Ascending aorta (tissue), 2 donors: ENCODE data around the gene PEX11G. TPM values are rescaled to one million over a fixed set of nuclear protein-coding genes. Genes with fewer than 3 reads are reported as not detected.

ENCODE experiments used
- DNase-seq, 2 donors: peaks; one replicate each; pipeline ENCODE4 v3.0.0-alpha.2; 2019; ENCODE audit warnings: low spot score in 2 of 2
- H3K27ac ChIP-seq, 2 donors: fragments of 200-600 bp; sonication (generic); one replicate each; pipeline ENCODE4 v1.5.1; 2016 to 2017; ENCODE audit warnings: mild to moderate bottlenecking in 1 of 2
- H3K27me3 ChIP-seq: fragments of 200-600 bp; sonication (generic); one replicate; pipeline ENCODE4 v1.5.1; 2017
- H3K36me3 ChIP-seq, 2 donors: fragments of 200-600 bp; sonication (generic); one replicate each; pipeline ENCODE4 v1.5.1; 2016
- H3K4me1 ChIP-seq, 2 donors: fragments of 200-600 bp; sonication (generic); one replicate each; pipeline ENCODE4 v1.5.1; 2016 to 2017; ENCODE audit warnings: mild to moderate bottlenecking in 1 of 2
- H3K4me3 ChIP-seq, 2 donors: fragments of 200-600 bp; sonication (generic); one replicate each; pipeline ENCODE4 v1.5.1; 2016 to 2017; ENCODE audit warnings: mild to moderate bottlenecking in 1 of 2
- H3K9me3 ChIP-seq, 2 donors: fragments of 200-600 bp; sonication (generic); one replicate each; pipeline ENCODE4 v1.5.1; 2016
- CTCF ChIP-seq, 3 experiments: fragments of 200-600 bp in 2 of 3; fragments of 450-650 bp in 1 of 3; sonication (generic) in 2 of 3; IDR thresholded peaks; one replicate each; pipeline ENCODE4 v1.5.1; 2016 to 2019; ENCODE audit warnings: antibody characterized with exemption in 3 of 3, mild to moderate bottlenecking in 1 of 3, moderate library complexity in 1 of 3
- intact Hi-C: fragments of 100-400 bp; cut with DNase I; formaldehyde crosslinking; loops from one replicate; pipeline ENCODE4 v1.15.1; 2023
- total RNA-seq: library from RNA; depleted of rRNA; stranded (reverse); fragments of >200 nt; gene quantifications from one replicate; pipeline ENCODE4 v1.1.0, GENCODE V29; 2016

The PEX11G gene
- total RNA-seq, 1 donor from 2014 or later: not detected

GRCh38 chr19:7533925-7534480, 45.2 kb upstream of the PEX11G start:
- H3K9me3 ChIP-seq: no peaks in the 10 kb centered on the region
- peak overlapping the region; percentile 92 to 93 for H3K27ac ChIP-seq
- no peaks in the 10 kb centered on the region for H3K27me3 ChIP-seq
- intact Hi-C loops: loop anchor here (1.0 kb wide), 3 partner anchors 19 to 139 kb away; partner anchors contain the start of gene PEX11G
- peak in 1 of 2 donors; percentile 93 for DNase-seq
- peaks cover 29 to 32% of the 10 kb centered on the region in 2 donors for H3K36me3 ChIP-seq
- peak overlapping the region; percentile 82 to 89 for H3K4me3 ChIP-seq
- TF ChIP-seq CTCF (IDR thresholded peaks at IDR 0.05): no peak
- H3K4me1 ChIP-seq: peaks cover 0 to 14% of the 10 kb centered on the region in 2 donors

GRCh38 chr19:7533281-7533885, 44.5 kb upstream of the PEX11G start:
- Histone ChIP-seq H3K36me3 (peaks cover 24 to 29% of the 10 kb centered on the region in 2 donors), H3K9me3 (no peaks in the 10 kb centered on the region), H3K27ac (peak overlapping the region; percentile 92 to 93), H3K27me3 (no peaks in the 10 kb centered on the region), H3K4me3 (peak overlapping the region; percentile 82 to 89), H3K4me1 (peaks cover 0 to 14% of the 10 kb centered on the region in 2 donors)
- TF ChIP-seq CTCF (IDR thresholded peaks at IDR 0.05): no peak
- peak in 1 of 2 donors; percentile 80 for DNase-seq
- intact Hi-C loops: no loop called here

GRCh38 chr19:7529610-7530490, 41.0 kb upstream of the PEX11G start:
- DNase-seq: no peak
- TF ChIP-seq CTCF (IDR thresholded peaks at IDR 0.05): no peak
- no peaks in the 10 kb centered on the region for H3K27me3 ChIP-seq
- peaks cover 27 to 36% of the 10 kb centered on the region in 2 donors for H3K36me3 ChIP-seq
- H3K9me3 ChIP-seq: no peaks in the 10 kb centered on the region
- H3K4me1 ChIP-seq: peaks cover 0 to 6% of the 10 kb centered on the region in 2 donors
- H3K27ac ChIP-seq: no peak overlapping the region
- H3K4me3 ChIP-seq: no peak overlapping the region
- intact Hi-C loops: no loop called here

GRCh38 chr19:7529246-7529600, 40.4 kb upstream of the PEX11G start:
- H3K27ac ChIP-seq: no peak overlapping the region
- H3K36me3 ChIP-seq: peaks cover 27 to 40% of the 10 kb centered on the region in 2 donors
- no peak for TF ChIP-seq CTCF (IDR thresholded peaks at IDR 0.05)
- no peaks in the 10 kb centered on the region for H3K9me3 ChIP-seq
- H3K4me3 ChIP-seq: no peak overlapping the region
- no peak for DNase-seq
- H3K27me3 ChIP-seq: no peaks in the 10 kb centered on the region
- H3K4me1 ChIP-seq: peaks cover 0 to 6% of the 10 kb centered on the region in 2 donors
- intact Hi-C loops: no loop called here

- no peak for DNase-seq
- intact Hi-C loops: no loop called here
- H3K36me3 ChIP-seq: peaks cover 27 to 40% of the 10 kb centered on the region in 2 donors
Measured at GRCh38 chr19:7528522-7529245, 39.8 kb upstream of the PEX11G start.

More at GRCh38 chr19:7528522-7529245, 39.8 kb upstream of the PEX11G start:
- no peak overlapping the region for H3K27ac ChIP-seq
- no peak overlapping the region for H3K4me3 ChIP-seq
- peaks cover 0 to 7% of the 10 kb centered on the region in 2 donors for H3K4me1 ChIP-seq
- TF ChIP-seq CTCF (IDR thresholded peaks at IDR 0.05): no peak
- no peaks in the 10 kb centered on the region for H3K27me3 ChIP-seq
- H3K9me3 ChIP-seq: no peaks in the 10 kb centered on the region
